ENCODE measurements around the gene RASAL3. TPM values are rescaled to one million over a fixed set of nuclear protein-coding genes. Genes with fewer than 3 reads are reported as not detected.

RASAL3 gene
- 1 to 10 TPM in 2 of 4 donors, under 1 TPM in 2; 0.33 to 7.0 (median 2.0) TPM for total RNA-seq

DNA sequence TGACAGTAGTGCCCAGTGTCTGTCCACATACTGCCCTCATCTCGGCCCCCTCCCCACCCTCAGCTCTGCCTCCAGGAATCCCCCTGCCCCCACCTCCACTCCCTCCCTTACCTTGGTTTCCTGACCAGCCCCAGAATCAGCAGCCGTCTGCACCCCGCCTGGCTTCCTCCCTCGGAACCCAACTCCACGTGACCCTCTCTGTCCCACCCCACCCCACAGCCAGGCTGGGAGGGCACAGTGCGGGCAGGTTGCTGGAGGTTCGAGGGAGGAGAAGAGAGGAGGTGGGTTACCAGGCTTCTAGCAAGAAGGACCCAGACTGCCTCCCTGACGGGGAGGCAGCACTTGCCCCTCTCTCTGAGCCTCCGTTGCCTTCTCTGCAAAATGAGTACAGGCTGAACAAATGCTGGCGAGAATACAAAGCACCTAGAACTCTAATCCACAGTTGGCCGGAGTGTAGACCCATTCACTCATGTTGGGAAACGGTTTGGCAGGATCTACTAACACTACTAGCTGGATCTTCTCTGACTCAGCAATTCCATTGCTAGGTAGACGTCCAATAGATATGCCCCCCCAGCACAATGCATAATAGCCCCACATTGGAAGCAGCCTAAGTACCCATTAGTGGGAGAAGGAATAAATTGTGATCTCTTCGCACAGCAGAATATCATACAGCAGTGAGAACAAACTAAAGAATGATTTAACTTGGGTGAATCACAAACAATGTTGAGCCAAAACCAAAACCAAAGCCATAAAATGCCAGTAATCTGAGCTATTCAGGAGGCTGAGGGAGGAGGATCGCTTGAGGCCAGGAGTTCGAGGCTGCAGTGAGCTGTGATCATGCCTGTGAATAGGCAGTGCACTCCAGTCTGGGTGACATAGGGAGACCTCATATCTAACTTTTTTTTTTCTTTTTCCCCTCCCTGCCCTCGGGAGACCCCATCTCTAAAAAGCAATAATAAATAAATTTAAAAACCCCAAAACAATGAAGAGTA lies at the start of gene RASAL3:
RASAL3 (minus strand) TSS at position 151 of the 992 bp plus-strand sequence. CDS start 186 bp downstream, outside the sequence.
- TF ChIP-seq, protein P1, sequence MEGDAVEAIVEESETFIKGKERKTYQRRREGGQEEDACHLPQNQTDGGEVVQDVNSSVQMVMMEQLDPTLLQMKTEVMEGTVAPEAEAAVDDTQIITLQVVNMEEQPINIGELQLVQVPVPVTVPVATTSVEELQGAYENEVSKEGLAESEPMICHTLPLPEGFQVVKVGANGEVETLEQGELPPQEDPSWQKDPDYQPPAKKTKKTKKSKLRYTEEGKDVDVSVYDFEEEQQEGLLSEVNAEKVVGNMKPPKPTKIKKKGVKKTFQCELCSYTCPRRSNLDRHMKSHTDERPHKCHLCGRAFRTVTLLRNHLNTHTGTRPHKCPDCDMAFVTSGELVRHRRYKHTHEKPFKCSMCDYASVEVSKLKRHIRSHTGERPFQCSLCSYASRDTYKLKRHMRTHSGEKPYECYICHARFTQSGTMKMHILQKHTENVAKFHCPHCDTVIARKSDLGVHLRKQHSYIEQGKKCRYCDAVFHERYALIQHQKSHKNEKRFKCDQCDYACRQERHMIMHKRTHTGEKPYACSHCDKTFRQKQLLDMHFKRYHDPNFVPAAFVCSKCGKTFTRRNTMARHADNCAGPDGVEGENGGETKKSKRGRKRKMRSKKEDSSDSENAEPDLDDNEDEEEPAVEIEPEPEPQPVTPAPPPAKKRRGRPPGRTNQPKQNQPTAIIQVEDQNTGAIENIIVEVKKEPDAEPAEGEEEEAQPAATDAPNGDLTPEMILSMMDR (IDR thresholded peaks at IDR 0.05; ENCODE audit: low read depth), result no peak

DNA sequence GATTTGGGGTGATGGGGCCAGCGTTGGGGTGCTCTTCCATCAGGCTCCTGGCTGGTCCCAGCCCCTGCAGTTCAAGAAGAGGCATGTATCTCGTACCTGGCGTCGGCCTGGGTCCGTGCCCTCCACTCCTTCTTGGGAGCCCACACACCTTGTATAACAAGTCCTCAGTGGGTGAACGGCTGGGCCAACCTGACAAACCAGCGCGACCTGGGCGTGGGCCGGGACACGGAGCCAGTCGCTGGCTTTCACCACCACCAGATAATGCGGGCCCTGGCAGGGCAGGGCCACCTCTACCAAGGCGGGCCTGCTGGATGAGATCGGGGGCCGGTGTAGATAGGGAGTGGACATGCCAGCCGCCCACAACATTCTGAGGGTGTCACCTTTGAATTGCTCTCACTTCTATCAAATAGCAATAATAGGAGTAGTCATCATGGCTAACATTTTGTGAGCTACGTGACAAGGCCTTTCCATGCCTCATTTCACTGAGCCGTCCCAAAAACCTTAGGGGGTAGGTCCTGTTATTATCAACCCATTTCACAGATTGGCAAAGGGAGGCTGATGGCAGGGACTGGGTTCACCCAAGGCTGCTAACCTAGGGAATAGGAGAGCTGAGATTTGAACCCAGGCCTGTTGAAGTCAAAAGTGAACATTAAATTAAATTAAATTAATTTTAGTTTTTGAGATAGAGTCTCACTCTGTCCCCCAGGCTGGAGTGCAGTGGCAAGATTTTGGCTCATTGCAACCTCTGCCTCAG lies 47.5 kb upstream of the RASAL3 start:
- TF ChIP-seq, protein P1 (IDR thresholded peaks at IDR 0.05; ENCODE audit: low read depth), result no peak

DNA sequence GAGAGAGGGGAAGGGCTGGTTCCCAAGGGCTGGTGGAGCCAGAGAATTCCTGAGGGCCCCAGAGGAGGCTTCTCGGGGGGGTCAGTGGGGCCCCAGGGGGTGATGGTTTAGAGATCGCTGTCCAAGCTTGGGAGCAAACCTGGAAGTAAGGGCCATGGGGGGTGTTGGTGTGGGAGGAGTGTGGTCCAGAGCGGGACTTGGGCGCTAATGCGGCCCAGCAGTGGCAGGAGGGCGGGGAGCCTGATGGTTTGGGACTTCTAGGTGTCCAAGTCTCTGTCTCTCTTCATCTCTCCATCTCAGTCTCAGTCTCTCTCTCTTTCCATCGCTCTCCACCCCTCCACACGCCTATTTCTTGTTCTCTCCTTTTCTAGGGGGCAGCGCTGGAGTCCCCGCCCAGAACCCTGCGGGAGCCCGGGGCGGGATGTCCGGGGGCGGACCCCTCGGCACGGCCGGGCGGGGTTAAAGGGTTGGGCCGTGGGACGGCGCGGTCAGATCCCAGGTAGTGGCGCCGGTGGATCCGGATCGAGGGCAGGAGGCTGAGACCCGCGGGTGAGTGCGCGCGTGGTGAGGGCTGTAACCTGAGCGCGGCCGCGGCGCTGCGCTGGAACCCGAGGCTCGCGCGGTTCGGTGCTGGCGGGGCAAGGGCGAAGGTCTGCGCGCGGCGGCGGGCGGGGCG lies 43.8 kb upstream of the RASAL3 start, which contains the start of gene CYP4F22:
CYP4F22 (plus strand) TSS at position 491 of the 676 bp plus-strand sequence. CDS start 16,812 bp downstream, outside the sequence.
- TF ChIP-seq, protein P1 (IDR thresholded peaks at IDR 0.05; ENCODE audit: low read depth), result no peak

DNA sequence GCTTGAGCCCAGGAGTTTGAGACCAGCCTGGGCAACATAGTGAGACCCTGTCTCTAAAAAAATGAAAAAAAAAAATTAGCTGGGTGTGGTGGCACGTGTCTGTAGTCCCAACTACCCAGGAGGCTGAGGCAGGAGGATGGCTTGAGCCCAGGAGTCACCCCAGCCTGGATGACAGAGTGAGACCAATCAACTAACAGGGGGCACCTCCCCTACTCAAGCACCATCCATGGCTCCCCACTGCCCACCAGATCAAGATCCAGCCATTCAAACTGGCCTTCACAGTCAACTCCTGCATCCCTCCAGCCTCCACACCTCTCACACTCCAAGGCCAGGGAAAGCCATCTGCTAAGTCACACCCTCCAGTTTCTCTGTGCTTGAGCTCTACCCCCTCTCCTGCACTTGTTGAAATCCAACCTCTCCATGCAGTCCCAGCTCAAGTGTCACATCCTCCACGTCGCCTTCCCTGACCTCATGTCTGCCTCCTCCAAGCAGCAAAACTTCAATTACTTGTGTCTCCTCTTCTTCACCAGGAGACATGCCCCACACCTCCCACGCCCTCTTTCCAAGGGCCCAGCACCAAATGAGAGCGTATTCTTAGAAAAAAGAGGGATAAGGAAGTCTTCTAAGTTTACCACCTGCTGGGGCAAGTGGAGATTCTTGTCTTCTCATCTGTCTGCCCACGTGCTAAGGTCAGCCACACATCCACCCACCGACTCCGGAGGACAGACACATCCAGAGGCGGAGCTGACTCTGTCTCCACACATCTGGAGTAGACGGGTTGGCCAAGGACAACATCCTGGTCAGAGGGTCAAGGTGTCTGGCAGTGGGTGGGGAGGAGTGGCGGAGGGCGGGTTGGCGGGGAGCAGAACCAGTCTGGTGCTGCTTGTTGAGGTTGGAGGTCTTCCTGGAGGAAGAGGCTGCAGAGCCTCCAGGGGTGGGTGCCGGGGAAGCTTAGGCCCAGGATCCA lies 43.0 kb upstream of the RASAL3 start:
- TF ChIP-seq, protein P1 (IDR thresholded peaks at IDR 0.05; ENCODE audit: low read depth), result no peak

DNA sequence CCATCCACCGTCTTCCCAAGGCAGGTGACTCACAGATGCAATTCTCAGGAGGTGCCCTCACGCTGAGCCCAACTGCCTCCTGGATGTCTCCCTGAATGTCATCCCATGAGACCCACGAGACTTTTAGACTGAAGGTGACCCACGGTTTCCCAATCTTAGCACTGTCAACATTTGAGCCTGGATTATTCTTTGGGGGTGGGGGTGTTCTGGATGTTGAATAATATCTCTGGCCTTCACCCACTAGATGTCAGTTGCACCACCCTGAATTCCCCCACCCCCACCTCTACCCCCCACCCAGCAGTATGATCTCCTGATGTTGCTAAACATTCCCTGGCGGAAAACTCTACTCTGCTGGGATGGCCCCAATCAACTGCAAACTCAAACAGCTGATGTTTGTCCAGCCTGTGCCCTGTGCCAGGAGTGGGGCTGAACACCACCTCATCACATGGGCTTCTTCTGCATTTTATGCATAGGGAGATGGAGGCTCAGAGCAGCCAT lies 41.8 kb upstream of the RASAL3 start:
- TF ChIP-seq, protein P1 (IDR thresholded peaks at IDR 0.05; ENCODE audit: low read depth), result no peak

DNA sequence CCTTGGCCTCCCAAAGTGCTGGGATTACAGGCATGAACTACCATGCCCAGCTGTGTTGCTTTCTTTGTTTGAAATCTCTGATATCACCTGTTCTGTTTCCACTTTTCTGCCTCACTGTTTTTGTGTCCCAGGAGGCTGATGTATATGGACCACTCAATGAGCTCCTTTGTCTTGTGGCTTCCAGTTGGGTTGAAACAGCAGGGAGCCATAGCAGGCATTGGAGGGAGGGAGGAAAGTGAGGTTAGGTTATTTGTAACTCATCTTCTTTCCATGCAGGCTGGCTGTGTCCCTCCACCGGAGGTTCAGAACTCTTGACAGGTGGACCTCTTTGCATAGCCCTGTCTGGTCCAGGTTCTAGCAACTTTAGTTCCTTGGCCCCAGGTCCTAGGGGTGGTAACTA lies 37.9 kb upstream of the RASAL3 start:
- TF ChIP-seq, protein P1 (IDR thresholded peaks at IDR 0.05; ENCODE audit: low read depth), result no peak

Data from subcutaneous adipose tissue (tissue), 4 donors.